ENCODE results near the gene CEP41.

Gene CEP41

DNA sequence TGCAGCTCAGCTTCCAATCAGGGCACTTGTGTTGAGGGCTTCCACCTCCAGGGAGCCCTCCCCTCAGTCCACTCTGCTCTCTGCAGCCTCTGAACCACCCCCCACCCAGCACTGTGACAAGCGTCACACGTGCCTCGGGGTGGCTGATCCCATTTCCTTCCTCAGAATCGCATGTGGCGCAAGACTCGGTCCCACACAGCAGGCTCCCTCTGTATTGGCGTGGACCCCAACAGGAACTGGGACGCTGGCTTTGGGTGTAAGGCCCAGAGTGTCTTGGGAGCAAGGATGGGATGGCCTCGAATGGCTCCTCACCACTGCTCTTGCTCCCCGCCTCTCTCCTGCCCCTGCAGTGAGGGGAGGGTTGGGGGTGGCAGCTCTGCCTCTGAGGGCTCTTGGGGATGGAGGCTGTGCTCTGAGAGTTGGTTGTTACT is 56.4 kb downstream of the CEP41 start:
- no peak for DNase-seq (ENCODE audit: extremely low read depth, low read depth)
- H3K4me3 ChIP-seq (replicated peaks; ENCODE audit: low read depth, low read length), result no peak overlapping the region
- TF ChIP-seq, protein P1, sequence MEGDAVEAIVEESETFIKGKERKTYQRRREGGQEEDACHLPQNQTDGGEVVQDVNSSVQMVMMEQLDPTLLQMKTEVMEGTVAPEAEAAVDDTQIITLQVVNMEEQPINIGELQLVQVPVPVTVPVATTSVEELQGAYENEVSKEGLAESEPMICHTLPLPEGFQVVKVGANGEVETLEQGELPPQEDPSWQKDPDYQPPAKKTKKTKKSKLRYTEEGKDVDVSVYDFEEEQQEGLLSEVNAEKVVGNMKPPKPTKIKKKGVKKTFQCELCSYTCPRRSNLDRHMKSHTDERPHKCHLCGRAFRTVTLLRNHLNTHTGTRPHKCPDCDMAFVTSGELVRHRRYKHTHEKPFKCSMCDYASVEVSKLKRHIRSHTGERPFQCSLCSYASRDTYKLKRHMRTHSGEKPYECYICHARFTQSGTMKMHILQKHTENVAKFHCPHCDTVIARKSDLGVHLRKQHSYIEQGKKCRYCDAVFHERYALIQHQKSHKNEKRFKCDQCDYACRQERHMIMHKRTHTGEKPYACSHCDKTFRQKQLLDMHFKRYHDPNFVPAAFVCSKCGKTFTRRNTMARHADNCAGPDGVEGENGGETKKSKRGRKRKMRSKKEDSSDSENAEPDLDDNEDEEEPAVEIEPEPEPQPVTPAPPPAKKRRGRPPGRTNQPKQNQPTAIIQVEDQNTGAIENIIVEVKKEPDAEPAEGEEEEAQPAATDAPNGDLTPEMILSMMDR (IDR thresholded peaks at IDR 0.05; ENCODE audit: low read depth, low read length, missing control alignments), result no peak

DNA sequence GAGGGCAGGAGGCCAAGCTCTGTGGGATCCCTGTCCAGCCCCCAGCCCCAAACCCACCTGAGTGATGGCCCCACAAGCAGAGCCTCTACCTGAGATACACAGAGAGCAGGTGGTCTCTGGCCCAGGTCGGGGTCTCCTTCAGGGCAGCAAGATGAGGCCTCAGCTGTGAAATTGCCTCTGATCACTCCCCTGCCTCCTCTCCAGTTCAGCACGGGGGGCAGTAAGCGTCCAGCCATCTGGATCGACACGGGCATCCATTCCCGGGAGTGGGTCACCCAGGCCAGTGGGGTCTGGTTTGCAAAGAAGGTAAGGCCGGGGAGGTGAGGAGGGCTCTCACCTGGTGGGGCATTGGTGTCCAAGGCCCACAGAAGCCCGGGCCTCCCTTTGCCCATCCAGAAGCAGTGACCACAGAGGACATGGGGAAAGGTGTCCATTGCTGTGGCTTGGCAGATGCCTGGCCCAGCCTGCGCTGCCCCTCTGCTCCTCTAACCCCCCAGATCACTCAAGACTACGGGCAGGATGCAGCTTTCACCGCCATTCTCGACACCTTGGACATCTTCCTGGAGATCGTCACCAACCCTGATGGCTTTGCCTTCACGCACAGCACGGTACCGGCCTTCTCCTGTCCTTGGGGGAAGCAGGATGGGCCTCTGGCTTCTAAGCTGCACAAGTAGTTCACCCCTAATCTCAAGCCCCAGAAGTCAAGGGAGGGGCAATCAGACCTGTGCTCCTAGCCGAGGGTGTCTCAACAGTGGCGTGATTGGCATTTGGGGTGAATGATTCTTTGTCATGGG is 57.4 kb downstream of the CEP41 start:
- TF ChIP-seq, protein P1 (IDR thresholded peaks at IDR 0.05; ENCODE audit: low read depth, low read length, missing control alignments), result no peak
- DNase-seq (ENCODE audit: extremely low read depth, low read depth), result no peak

DNA sequence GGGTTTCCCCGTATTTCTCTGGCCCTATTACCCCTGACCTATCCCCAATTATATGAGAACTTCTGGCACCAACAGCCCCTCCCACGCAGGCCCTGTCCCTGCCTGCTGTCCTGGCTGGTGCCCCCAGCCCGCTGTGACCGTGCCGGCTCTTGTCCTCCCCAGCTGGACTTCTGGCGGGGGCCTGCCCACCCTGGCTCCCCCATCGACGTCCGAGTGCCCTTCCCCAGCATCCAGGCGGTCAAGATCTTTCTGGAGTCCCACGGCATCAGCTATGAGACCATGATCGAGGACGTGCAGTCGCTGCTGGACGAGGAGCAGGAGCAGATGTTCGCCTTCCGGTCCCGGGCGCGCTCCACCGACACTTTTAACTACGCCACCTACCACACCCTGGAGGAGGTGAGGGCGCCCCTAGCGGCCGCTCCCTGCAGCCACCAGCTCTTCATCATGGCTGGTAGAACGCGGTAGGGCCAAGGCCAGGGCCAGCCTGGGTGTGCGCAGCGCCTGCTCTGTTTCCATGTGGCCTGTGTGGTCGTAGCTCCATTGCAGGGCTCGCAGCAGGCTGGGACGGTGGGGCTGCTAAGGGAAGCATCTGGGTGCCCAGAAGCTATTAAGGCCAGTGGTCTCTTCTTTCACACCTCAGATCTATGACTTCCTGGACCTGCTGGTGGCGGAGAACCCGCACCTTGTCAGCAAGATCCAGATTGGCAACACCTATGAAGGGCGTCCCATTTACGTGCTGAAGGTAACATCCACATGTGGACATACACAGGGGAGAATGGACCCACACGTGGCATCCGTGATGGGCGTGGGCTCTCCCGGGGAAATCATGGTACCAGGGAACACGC is 59.1 kb downstream of the CEP41 start:
- no peak for DNase-seq (ENCODE audit: extremely low read depth, low read depth)
- TF ChIP-seq, protein P1 (IDR thresholded peaks at IDR 0.05; ENCODE audit: low read depth, low read length, missing control alignments), result peak; percentile 20
- no peak overlapping the region for H3K4me3 ChIP-seq (replicated peaks; ENCODE audit: low read depth, low read length)

More for the DNA sequence above, 57.4 kb downstream of the CEP41 start:
- H3K4me3 ChIP-seq (replicated peaks; ENCODE audit: low read depth, low read length), result no peak overlapping the region

DNA sequence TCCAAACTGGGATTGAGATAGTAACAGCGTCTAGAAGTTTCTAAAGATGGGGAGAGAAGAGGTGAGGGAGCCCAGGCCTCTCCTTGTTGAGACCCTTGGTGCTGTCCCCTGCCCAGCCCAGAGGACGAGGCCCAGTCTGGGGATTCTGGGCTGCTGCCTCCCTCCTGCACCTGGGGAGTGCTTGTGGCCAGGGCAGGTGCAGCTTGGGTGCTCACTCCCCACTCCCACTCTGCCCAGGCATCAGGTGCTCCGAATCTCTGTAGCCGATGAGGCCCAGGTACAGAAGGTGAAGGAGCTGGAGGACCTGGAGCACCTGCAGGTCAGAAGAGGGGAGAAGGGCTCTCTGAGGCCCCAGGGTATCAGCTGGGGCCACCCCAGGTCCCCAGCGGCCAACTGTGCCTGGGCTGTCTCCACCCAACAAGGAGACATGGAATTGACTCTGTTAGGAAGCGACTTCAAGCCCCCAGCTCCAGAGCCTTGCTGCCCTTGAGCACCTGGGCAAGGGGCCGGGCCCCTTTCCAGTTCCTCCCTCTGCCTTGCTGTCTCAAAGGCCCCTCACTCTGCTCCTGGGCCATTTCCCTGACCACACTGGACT is 59.9 kb downstream of the CEP41 start:
- DNase-seq (ENCODE audit: extremely low read depth, low read depth), result no peak
- TF ChIP-seq, protein P1 (IDR thresholded peaks at IDR 0.05; ENCODE audit: low read depth, low read length, missing control alignments), result no peak
- H3K4me3 ChIP-seq (replicated peaks; ENCODE audit: low read depth, low read length), result no peak overlapping the region

DNA sequence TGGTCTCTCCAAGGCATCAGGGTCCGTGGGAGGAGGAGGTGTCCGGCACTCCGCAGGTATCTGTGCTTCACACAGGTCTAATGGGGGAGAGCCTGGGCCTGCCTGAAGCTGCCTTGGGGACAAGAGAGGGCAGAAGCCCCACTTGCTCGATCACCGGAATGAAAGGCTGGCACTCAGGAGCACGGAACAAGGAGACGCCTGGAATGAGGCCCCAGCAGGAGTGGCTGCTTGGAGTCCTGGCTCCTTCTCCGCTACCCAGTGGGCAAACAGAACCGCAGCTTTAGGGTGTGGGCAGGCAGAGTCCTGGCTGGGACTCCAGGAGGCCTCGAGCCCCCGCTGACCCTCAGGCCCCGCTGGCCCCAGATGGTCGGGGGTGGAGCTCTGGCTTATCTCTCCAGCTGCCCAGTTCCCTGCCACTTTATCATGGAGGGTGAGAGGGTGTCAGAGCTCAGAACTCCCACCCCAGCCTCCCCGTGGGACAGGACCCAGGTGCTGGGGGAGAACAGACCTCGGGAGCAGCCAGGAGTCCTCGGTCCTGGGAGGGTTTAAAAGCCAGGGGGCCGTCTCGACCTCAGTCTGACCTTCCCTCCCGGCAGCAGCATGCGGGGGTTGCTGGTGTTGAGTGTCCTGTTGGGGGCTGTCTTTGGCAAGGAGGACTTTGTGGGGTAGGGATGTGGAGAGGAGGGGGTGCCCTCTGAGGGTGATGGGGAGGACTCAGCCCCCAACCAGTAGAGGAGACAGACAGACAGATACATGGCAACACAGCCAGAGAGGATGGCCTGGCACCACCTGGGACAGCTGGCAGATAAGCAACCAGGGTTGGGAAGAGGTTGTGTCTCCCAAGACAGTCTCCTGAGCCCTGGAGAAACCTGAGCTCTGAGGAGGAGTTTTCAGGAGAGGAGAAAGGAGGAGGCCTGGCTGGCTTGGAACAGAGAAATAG is 60.6 kb downstream of the CEP41 start, which contains the start of gene CPA1:
Gene CPA1 (plus strand): TSS at position 574 of the 940 bp plus-strand sequence. CDS start 27 bp downstream, at position 601.
- no peak for DNase-seq (ENCODE audit: extremely low read depth, low read depth)
- no peak within 1 kb of the TSS for H3K4me3 ChIP-seq (replicated peaks; ENCODE audit: low read depth, low read length)
- TF ChIP-seq, protein P1 (IDR thresholded peaks at IDR 0.05; ENCODE audit: low read depth, low read length, missing control alignments), result no peak

DNA sequence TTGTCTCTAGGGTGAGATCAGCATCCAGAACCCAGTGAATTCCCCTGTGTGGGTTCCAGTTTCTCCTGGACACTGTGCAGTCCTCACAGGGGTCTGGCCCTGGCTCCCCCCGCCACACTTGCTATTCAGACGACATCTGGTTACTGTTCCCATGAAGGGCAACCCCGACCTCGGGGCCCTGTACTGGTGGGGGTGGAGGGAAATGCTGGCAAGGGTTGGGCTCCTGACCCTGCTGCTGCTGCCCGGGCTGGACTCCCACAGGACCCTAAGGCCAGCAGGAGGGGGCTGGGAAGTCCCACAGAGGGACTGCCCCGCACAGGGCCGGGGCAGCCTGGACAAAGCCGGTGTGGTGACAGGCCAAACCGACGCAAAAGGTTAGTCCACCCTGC is 61.3 kb downstream of the CEP41 start:
- no peak for DNase-seq (ENCODE audit: extremely low read depth, low read depth)
- TF ChIP-seq, protein P1 (IDR thresholded peaks at IDR 0.05; ENCODE audit: low read depth, low read length, missing control alignments), result no peak
- H3K4me3 ChIP-seq (replicated peaks; ENCODE audit: low read depth, low read length), result no peak overlapping the region
